HEK293 (cell line): ENCODE measurements around the gene ELOVL1.

Experiments used
- CTCF ChIA-PET: fragments of 350-600 bp; formaldehyde crosslinking; extraction: SDS; loops from one replicate; lab custom pipeline; 2021; ENCODE audit warnings: antibody characterized with exemption; lab: Yijun Ruan, JAX
- POLR2A ChIA-PET: fragments of 300-600 bp; formaldehyde crosslinking; extraction: SDS; loops from one replicate; lab custom pipeline; 2020; ENCODE audit warnings: antibody characterized with exemption, inconsistent platforms; lab: Yijun Ruan, JAX
- H3K27ac ChIP-seq: fragments of 200-500 bp; sonication (Bioruptor generic); 2 replicates; pipeline ENCODE4 v1.5.1; 2014; ENCODE audit warnings: low read depth, low read length, control low read depth, inconsistent platforms; ENCODE audit errors: extremely low read depth
- H3K36me3 ChIP-seq, 2 experiments: fragments of 200-500 bp in 1 of 2; sonication (Bioruptor generic) in 1 of 2; 1 replicate in 1 of 2; 2 replicates in 1 of 2; pipeline ENCODE4 v1.5.1; 2014 to 2017; ENCODE audit warnings: inconsistent platforms in 2 of 2, low read length in 2 of 2; ENCODE audit not compliant: control insufficient read depth in 2 of 2, insufficient read depth in 1 of 2
- H3K4me1 ChIP-seq: fragments of 200-500 bp; sonication (Bioruptor generic); 2 replicates; pipeline ENCODE4 v1.5.1; 2014; ENCODE audit warnings: mild to moderate bottlenecking, low read length, inconsistent platforms; ENCODE audit not compliant: control insufficient read depth, insufficient read depth
- H3K4me3 ChIP-seq: 2 replicates; pipeline ENCODE4 v1.5.1; 2011; ENCODE audit warnings: low read depth, mild to moderate bottlenecking, control low read depth, low read length, moderate library complexity
- H3K9me3 ChIP-seq: fragments of 200-500 bp; sonication (Bioruptor generic); 2 replicates; pipeline ENCODE4 v1.5.1; 2014; ENCODE audit warnings: low read depth, low read length, inconsistent platforms; ENCODE audit not compliant: control insufficient read depth, insufficient read depth
- EGR2 ChIP-seq: fragments of 450-650 bp; formaldehyde crosslinking; IDR thresholded peaks from 2 replicates; pipeline ENCODE4 v1.5.1; 2016; ENCODE audit warnings: low read depth, missing biosample characterization, missing genetic modification characterization
- OSR2 ChIP-seq: fragments of 450-650 bp; formaldehyde crosslinking; IDR thresholded peaks from 2 replicates; pipeline ENCODE4 v1.5.1; 2016; ENCODE audit warnings: missing biosample characterization, missing genetic modification characterization
- SP2 ChIP-seq: fragments of 450-650 bp; formaldehyde crosslinking; IDR thresholded peaks from 2 replicates; pipeline ENCODE4 v1.5.1; 2016; ENCODE audit warnings: missing biosample characterization, missing genetic modification characterization
- SP3 ChIP-seq: fragments of 450-650 bp; formaldehyde crosslinking; IDR thresholded peaks from 2 replicates; pipeline ENCODE4 v1.5.1; 2016; ENCODE audit warnings: missing biosample characterization, missing genetic modification characterization
- YY1 ChIP-seq: fragments of 450-650 bp; formaldehyde crosslinking; IDR thresholded peaks from 2 replicates; pipeline ENCODE4 v1.5.1; 2018; ENCODE audit warnings: missing biosample characterization, missing genetic modification characterization
- ZBTB20 ChIP-seq: fragments of 450-650 bp; formaldehyde crosslinking; IDR thresholded peaks from 2 replicates; pipeline ENCODE4 v1.5.1; 2016; ENCODE audit warnings: missing biosample characterization, missing genetic modification characterization
- ZEB2 ChIP-seq: fragments of 450-650 bp; formaldehyde crosslinking; IDR thresholded peaks from 2 replicates; pipeline ENCODE4 v1.5.1; 2016; ENCODE audit warnings: missing biosample characterization, missing genetic modification characterization
- ZNF121 ChIP-seq: fragments of 450-650 bp; formaldehyde crosslinking; IDR thresholded peaks from 2 replicates; pipeline ENCODE4 v1.5.1; 2016; ENCODE audit warnings: missing biosample characterization, missing genetic modification characterization
- ZNF501 ChIP-seq: fragments of 450-650 bp; formaldehyde crosslinking; IDR thresholded peaks from 2 replicates; pipeline ENCODE4 v1.5.1; 2016; ENCODE audit warnings: missing biosample characterization, missing genetic modification characterization
- ZNF544 ChIP-seq: fragments of 450-650 bp; formaldehyde crosslinking; IDR thresholded peaks from 2 replicates; pipeline ENCODE4 v1.5.0; 2017; ENCODE audit warnings: missing biosample characterization, missing genetic modification characterization
- ZNF561 ChIP-seq: fragments of 450-650 bp; IDR thresholded peaks from 2 replicates; pipeline ENCODE4 v1.5.1; 2018; ENCODE audit warnings: missing biosample characterization, missing genetic modification characterization, borderline replicate concordance
- ZSCAN30 ChIP-seq: fragments of 450-650 bp; IDR thresholded peaks from 2 replicates; pipeline ENCODE4 v1.5.1; 2018; ENCODE audit warnings: missing biosample characterization, mild to moderate bottlenecking, missing genetic modification characterization, moderate library complexity
- TF ChIP-seq, protein P1 (sequence below): IDR thresholded peaks from 2 replicates; pipeline ENCODE4 v1.6.1; 2011; ENCODE audit warnings: mild to moderate bottlenecking, low read depth, low read length, borderline replicate concordance
- TF ChIP-seq, protein P2 (sequence below): fragments of 450-650 bp; formaldehyde crosslinking; IDR thresholded peaks from 2 replicates; pipeline ENCODE4 v1.5.1; 2016; ENCODE audit warnings: missing biosample characterization, missing genetic modification characterization
- TF ChIP-seq, protein P3 (sequence below): fragments of 450-650 bp; formaldehyde crosslinking; conservative IDR thresholded peaks from 2 replicates; pipeline ENCODE4 v1.5.1; 2016; ENCODE audit warnings: low read depth, missing biosample characterization, missing genetic modification characterization
- TF ChIP-seq, protein P4 (sequence below): fragments of 450-650 bp; formaldehyde crosslinking; IDR thresholded peaks from 2 replicates; pipeline ENCODE4 v1.5.1; 2016; ENCODE audit warnings: missing biosample characterization, missing genetic modification characterization
- TF ChIP-seq, protein P5 (sequence below): fragments of 450-650 bp; formaldehyde crosslinking; IDR thresholded peaks from 2 replicates; pipeline ENCODE4 v1.5.1; 2017; ENCODE audit warnings: missing biosample characterization, missing genetic modification characterization
- TF ChIP-seq, protein P6 (sequence below): fragments of 450-650 bp; formaldehyde crosslinking; IDR thresholded peaks from 2 replicates; pipeline ENCODE4 v1.5.1; 2016; ENCODE audit warnings: missing biosample characterization, missing genetic modification characterization

Gene ELOVL1

DNA sequence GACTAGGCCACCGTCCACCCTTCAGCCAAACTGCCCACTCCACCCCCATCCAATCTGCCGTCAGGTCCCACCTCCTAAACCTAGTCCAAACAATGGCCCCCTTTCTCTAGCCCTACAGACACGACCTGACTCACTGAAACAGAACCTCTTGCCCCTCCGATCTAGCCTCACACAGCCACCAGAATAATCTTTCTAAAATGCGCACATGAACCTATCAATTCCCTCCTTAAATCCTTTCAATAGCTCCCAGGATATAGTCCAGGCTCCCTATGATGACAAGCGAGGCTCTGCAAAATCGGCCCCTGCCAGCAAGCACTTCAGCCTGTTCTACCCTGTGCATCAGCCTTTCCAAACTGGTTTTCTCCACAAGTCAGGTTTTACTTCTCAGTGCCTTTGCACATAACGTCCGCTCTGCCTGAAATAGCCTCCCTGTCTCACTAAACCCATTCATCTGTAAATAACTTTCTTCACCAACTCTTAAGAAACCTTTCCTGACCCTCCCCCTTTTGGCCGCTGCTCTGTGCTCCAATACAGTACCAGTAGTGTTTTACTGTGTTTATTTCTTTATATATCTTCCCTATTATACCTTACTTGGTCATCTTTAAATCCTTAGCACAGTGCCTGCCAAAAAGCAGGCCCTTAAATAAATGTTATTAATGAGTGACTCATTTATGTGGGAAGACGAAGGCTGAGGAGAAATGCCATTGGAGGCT lies 18.1 kb downstream of the ELOVL1 start (continued):
- TF ChIP-seq ZNF544 (no peak), ZNF501 (0 out of 2 replicates have a peak, but pooled peaks have one; percentile 2), ZEB2 (tag by site-specific recombination) (0 out of 2 replicates have a peak, but pooled peaks have one; percentile 16)
- TF ChIP-seq, protein P1, sequence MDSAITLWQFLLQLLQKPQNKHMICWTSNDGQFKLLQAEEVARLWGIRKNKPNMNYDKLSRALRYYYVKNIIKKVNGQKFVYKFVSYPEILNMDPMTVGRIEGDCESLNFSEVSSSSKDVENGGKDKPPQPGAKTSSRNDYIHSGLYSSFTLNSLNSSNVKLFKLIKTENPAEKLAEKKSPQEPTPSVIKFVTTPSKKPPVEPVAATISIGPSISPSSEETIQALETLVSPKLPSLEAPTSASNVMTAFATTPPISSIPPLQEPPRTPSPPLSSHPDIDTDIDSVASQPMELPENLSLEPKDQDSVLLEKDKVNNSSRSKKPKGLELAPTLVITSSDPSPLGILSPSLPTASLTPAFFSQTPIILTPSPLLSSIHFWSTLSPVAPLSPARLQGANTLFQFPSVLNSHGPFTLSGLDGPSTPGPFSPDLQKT: no peak

DNA sequence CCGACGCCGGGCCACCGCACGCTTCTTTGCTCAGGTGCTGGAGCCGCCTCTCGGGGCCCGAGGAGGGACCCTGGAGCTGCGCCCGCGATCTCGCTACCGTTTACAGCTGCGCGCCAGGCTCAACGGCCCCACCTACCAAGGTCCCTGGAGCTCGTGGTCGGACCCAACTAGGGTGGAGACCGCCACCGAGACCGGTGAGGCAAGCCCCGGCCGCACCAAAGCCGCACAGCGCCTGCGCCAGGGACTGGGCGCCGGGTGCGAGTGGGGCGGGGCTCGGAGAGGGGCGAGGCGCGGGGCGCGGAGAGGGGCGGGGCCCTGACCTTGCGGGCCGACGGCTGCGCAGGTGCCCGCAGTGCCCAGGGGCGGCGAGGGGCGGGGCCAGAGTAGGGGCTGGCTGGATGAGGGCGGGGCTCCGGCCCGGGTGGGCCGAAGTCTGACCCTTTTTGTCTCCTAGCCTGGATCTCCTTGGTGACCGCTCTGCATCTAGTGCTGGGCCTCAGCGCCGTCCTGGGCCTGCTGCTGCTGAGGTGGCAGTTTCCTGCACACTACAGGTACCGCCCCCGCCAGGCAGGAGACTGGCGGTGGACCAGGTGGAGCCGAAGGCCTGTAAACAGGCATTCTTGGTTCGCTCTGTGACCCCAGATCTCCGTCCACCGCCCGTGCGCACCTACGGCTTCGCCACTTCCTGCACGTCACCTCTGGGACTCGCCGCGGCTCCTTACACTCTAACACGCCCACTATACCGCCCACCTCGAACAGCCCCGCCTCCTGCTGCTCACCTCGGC lies 18.8 kb downstream of the ELOVL1 start:
- H3K36me3 ChIP-seq: no peaks in the 10 kb centered on the region
- POLR2A ChIA-PET: interaction anchor here (0.6 to 2.3 kb wide), 8 partner anchors 9 to 301 kb away, joined by 3 to 32 read pairs (median 4); partner anchors contain the start of genes CDC20, ELOVL1 and KDM4A
- 0 out of 2 replicates have a peak, but pooled peaks cover 3% of the 10 kb centered on the region for H3K4me1 ChIP-seq
- no peaks in the 10 kb centered on the region for H3K9me3 ChIP-seq
- peak overlapping the region; percentile 55 for H3K4me3 ChIP-seq
- peak overlapping the region; percentile 77 for H3K27ac ChIP-seq
- CTCF ChIA-PET: interaction anchor here (0.7 to 2.1 kb wide), 3 partner anchors 9 to 55 kb away, joined by 3 to 6 read pairs (median 3); partner anchors contain the start of gene CDC20
- peak; percentile 54; the same call in 1 of the 2 replicates for TF ChIP-seq ZBTB20 (tag by site-specific recombination)
- peak; percentile 84 for TF ChIP-seq SP2 (tag by site-specific recombination)
- TF ChIP-seq YY1 (tag by site-specific recombination): no peak
- TF ChIP-seq, protein P2, sequence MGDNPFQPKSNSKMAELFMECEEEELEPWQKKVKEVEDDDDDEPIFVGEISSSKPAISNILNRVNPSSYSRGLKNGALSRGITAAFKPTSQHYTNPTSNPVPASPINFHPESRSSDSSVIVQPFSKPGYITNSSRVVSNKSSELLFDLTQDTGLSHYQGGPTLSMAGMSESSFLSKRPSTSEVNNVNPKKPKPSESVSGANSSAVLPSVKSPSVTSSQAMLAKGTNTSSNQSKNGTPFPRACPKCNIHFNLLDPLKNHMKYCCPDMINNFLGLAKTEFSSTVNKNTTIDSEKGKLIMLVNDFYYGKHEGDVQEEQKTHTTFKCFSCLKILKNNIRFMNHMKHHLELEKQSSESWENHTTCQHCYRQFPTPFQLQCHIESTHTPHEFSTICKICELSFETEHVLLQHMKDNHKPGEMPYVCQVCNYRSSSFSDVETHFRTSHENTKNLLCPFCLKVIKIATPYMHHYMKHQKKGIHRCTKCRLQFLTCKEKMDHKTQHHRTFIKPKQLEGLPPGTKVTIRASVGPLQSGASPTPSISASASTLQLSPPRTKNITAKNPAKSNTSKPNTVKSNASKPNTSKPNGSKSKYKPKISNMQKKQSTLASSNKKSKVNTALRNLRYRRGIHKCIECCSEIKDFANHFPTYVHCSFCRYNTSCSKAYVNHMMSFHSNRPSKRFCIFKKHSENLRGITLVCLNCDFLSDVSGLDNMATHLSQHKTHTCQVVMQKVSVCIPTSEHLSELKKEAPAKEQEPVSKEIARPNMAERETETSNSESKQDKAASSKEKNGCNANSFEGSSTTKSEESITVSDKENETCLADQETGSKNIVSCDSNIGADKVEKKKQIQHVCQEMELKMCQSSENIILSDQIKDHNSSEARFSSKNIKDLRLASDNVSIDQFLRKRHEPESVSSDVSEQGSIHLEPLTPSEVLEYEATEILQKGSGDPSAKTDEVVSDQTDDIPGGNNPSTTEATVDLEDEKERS (tag by site-specific recombination): peak; percentile 74; the same call in 1 of the 2 replicates
- TF ChIP-seq, protein P3, sequence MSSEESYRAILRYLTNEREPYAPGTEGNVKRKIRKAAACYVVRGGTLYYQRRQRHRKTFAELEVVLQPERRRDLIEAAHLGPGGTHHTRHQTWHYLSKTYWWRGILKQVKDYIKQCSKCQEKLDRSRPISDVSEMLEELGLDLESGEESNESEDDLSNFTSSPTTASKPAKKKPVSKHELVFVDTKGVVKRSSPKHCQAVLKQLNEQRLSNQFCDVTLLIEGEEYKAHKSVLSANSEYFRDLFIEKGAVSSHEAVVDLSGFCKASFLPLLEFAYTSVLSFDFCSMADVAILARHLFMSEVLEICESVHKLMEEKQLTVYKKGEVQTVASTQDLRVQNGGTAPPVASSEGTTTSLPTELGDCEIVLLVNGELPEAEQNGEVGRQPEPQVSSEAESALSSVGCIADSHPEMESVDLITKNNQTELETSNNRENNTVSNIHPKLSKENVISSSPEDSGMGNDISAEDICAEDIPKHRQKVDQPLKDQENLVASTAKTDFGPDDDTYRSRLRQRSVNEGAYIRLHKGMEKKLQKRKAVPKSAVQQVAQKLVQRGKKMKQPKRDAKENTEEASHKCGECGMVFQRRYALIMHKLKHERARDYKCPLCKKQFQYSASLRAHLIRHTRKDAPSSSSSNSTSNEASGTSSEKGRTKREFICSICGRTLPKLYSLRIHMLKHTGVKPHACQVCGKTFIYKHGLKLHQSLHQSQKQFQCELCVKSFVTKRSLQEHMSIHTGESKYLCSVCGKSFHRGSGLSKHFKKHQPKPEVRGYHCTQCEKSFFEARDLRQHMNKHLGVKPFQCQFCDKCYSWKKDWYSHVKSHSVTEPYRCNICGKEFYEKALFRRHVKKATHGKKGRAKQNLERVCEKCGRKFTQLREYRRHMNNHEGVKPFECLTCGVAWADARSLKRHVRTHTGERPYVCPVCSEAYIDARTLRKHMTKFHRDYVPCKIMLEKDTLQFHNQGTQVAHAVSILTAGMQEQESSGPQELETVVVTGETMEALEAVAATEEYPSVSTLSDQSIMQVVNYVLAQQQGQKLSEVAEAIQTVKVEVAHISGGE (tag by site-specific recombination): peak; percentile 91
- TF ChIP-seq, protein P4, sequence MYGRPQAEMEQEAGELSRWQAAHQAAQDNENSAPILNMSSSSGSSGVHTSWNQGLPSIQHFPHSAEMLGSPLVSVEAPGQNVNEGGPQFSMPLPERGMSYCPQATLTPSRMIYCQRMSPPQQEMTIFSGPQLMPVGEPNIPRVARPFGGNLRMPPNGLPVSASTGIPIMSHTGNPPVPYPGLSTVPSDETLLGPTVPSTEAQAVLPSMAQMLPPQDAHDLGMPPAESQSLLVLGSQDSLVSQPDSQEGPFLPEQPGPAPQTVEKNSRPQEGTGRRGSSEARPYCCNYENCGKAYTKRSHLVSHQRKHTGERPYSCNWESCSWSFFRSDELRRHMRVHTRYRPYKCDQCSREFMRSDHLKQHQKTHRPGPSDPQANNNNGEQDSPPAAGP (tag by site-specific recombination): 0 out of 2 replicates have a peak, but pooled peaks have one; percentile 46
- TF ChIP-seq ZNF561: peak; percentile 79; the same call in 1 of the 2 replicates
- TF ChIP-seq, protein P5, sequence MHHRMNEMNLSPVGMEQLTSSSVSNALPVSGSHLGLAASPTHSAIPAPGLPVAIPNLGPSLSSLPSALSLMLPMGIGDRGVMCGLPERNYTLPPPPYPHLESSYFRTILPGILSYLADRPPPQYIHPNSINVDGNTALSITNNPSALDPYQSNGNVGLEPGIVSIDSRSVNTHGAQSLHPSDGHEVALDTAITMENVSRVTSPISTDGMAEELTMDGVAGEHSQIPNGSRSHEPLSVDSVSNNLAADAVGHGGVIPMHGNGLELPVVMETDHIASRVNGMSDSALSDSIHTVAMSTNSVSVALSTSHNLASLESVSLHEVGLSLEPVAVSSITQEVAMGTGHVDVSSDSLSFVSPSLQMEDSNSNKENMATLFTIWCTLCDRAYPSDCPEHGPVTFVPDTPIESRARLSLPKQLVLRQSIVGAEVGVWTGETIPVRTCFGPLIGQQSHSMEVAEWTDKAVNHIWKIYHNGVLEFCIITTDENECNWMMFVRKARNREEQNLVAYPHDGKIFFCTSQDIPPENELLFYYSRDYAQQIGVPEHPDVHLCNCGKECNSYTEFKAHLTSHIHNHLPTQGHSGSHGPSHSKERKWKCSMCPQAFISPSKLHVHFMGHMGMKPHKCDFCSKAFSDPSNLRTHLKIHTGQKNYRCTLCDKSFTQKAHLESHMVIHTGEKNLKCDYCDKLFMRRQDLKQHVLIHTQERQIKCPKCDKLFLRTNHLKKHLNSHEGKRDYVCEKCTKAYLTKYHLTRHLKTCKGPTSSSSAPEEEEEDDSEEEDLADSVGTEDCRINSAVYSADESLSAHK (tag by site-specific recombination): no peak
- TF ChIP-seq ZSCAN30 (tag by site-specific recombination): peak; percentile 69
- TF ChIP-seq SP3: peak; percentile 98
- TF ChIP-seq, protein P6, sequence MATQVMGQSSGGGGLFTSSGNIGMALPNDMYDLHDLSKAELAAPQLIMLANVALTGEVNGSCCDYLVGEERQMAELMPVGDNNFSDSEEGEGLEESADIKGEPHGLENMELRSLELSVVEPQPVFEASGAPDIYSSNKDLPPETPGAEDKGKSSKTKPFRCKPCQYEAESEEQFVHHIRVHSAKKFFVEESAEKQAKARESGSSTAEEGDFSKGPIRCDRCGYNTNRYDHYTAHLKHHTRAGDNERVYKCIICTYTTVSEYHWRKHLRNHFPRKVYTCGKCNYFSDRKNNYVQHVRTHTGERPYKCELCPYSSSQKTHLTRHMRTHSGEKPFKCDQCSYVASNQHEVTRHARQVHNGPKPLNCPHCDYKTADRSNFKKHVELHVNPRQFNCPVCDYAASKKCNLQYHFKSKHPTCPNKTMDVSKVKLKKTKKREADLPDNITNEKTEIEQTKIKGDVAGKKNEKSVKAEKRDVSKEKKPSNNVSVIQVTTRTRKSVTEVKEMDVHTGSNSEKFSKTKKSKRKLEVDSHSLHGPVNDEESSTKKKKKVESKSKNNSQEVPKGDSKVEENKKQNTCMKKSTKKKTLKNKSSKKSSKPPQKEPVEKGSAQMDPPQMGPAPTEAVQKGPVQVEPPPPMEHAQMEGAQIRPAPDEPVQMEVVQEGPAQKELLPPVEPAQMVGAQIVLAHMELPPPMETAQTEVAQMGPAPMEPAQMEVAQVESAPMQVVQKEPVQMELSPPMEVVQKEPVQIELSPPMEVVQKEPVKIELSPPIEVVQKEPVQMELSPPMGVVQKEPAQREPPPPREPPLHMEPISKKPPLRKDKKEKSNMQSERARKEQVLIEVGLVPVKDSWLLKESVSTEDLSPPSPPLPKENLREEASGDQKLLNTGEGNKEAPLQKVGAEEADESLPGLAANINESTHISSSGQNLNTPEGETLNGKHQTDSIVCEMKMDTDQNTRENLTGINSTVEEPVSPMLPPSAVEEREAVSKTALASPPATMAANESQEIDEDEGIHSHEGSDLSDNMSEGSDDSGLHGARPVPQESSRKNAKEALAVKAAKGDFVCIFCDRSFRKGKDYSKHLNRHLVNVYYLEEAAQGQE (tag by site-specific recombination): no peak
- TF ChIP-seq EGR2 (tag by site-specific recombination): peak; percentile 100
- 0 out of 2 replicates have a peak, but pooled peaks have one; percentile 6 for TF ChIP-seq OSR2 (tag by site-specific recombination)
- peak; percentile 94 for TF ChIP-seq ZNF121 (tag by site-specific recombination)
